GM18873 (cell line): Measurements from ENCODE around the gene LETM1.

ENCODE experiments used
- ATAC-seq: cut with Tn5 transposase; IDR thresholded peaks from one replicate; pipeline ENCODE4 v1.9.1; 2021; ENCODE audit warnings: mild to moderate bottlenecking, moderate library complexity, moderate number of reproducible peaks; ENCODE audit not compliant: unreplicated experiment, low FRiP score

LETM1 gene

GRCh38 chr4:1767061-1767769 is 88.7 kb downstream of the LETM1 start:
- no peak for ATAC-seq

GRCh38 chr4:1766106-1767060 is 89.6 kb downstream of the LETM1 start:
- ATAC-seq = no peak

- ATAC-seq = no peak
These were observed 90.4 kb downstream of the LETM1 start for GRCh38 chr4:1765409-1766072.

- ATAC-seq = no peak
These were observed 91.3 kb downstream of the LETM1 start for GRCh38 chr4:1764670-1765069.

- no peak for ATAC-seq
These were observed 92.3 kb downstream of the LETM1 start for GRCh38 chr4:1763550-1764080.

GRCh38 chr4:1763070-1763549 is 92.8 kb downstream of the LETM1 start:
- ATAC-seq = no peak

GRCh38 chr4:1762264-1763010 is 93.5 kb downstream of the LETM1 start:
- no peak for ATAC-seq
